ENCODE results near the gene ZNF175. TPM values are rescaled to one million over a fixed set of nuclear protein-coding genes. Genes with fewer than 3 reads are reported as not detected.

The ZNF175 gene
- total and polyA plus RNA-seq, 2 donors (not counting 3 experiments of a cell fraction or from before 2014, with no cell fraction given) = 4.9 to 16.5 TPM

- peaks cover 10% of the 10 kb centered on the region for H3K9me3 ChIP-seq (replicated peaks; ENCODE audit: control insufficient read depth, insufficient read depth, low read length)
- no peak overlapping the region for H2AFZ ChIP-seq (ENCODE audit: low read depth, low read length)
- FAIRE-seq (no peak), DNase-seq (ENCODE audit: low read depth, low spot score) (no peak)
- BruUV-seq (replicated peaks) = no TSS peak
- no peaks in the 10 kb centered on the region for H3K79me2 ChIP-seq (ENCODE audit: control insufficient read depth, insufficient read depth, low read length)
- no peaks in the 10 kb centered on the region for H4K20me1 ChIP-seq (replicated peaks; ENCODE audit: control insufficient read depth, extremely low read depth, insufficient read depth, low read length)
- no peak overlapping the region for H3K9ac ChIP-seq (replicated peaks; ENCODE audit: extremely low read depth, insufficient read depth, low read length)
- no peak overlapping the region for H3K27ac ChIP-seq (ENCODE audit: insufficient read depth, low read depth, low read length)
- dilution Hi-C loops (cut with MboI; ENCODE audit: extremely low pct_ligation_motif_present, low sequenced_read_pairs) (no loop called here), intact Hi-C loops (cut with micrococcal nuclease) (no loop called here)
- H3K4me2 ChIP-seq (ENCODE audit: insufficient read depth, low read length) = no peak overlapping the region
- H3K9me1 ChIP-seq (replicated peaks; ENCODE audit: control insufficient read depth, extremely low read depth, insufficient read depth, low read length) = no peaks in the 10 kb centered on the region
- ChIA-PET CTCF (no interaction called here), POLR2A (no interaction called here)
- H3K27me3 ChIP-seq (ENCODE audit: control insufficient read depth in 2 of 2, insufficient read depth in 2 of 2, low read length in 2 of 2) = no peaks in the 10 kb centered on the region
- TF ChIP-seq JUN (IDR thresholded peaks at IDR 0.05; ENCODE audit: borderline replicate concordance, insufficient read depth, insufficient read length, low read depth) = no peak
- no peak for TF ChIP-seq FOS (IDR thresholded peaks at IDR 0.05; ENCODE audit: borderline replicate concordance, insufficient read depth, low read length)
- no peak for TF ChIP-seq POLR2AphosphoS5 (IDR thresholded peaks at IDR 0.05; ENCODE audit: insufficient read depth, low read depth, low read length)
- TF ChIP-seq CTCF (IDR thresholded peaks at IDR 0.05; ENCODE audit: extremely low read depth in 1 of 2, insufficient read depth in 1 of 2, low read depth in 1 of 2, low read length in 2 of 2) = no peak
- TF ChIP-seq MYC (IDR thresholded peaks at IDR 0.05; ENCODE audit: low read depth, low read length) = no peak
- TF ChIP-seq POLR2A (IDR thresholded peaks at IDR 0.05; ENCODE audit: low read depth, low read length) = no peak
- TF ChIP-seq MAX (IDR thresholded peaks at IDR 0.05; ENCODE audit: insufficient read depth, insufficient read length) = no peak
- no peak for TF ChIP-seq EZH2 (IDR thresholded peaks at IDR 0.05; ENCODE audit: borderline replicate concordance, low read depth, low read length, severe bottlenecking)
- no peak for TF ChIP-seq GATA2 (IDR thresholded peaks at IDR 0.05; ENCODE audit: insufficient read depth, insufficient read length, low read depth, low read length)
- H3K4me1 ChIP-seq (ENCODE audit: control insufficient read depth, extremely low read depth, insufficient read depth, low read length) = peaks cover 6% of the 10 kb centered on the region
- H3K36me3 ChIP-seq (ENCODE audit: control insufficient read depth in 2 of 2, extremely low read depth in 1 of 2, insufficient read depth in 2 of 2, low read length in 2 of 2) = peaks cover 3 to 4% of the 10 kb centered on the region in 2 experiments
- no peak overlapping the region for H3K4me3 ChIP-seq (replicated peaks in 1 of 3; ENCODE audit: insufficient read depth in 1 of 3, low read depth in 1 of 3, low read length in 3 of 3)
Measured at GRCh38 chr19:51592521-51592920, 21.4 kb downstream of the ZNF175 start.

Data from endothelial cell of umbilical vein (primary cell).